Progenitor cell of endocrine pancreas (in vitro differentiated cells): Measurements from ENCODE around the gene PTPRC. TPM values are rescaled to one million over a fixed set of nuclear protein-coding genes. Genes with fewer than 3 reads are reported as not detected.

Source experiments
- DNase-seq: peaks from one replicate; pipeline ENCODE4 v3.0.0; 2021; ENCODE audit warnings: low spot score; ENCODE audit not compliant: unreplicated experiment
- H3K27ac Mint-ChIP-seq: 2 replicates; pipeline ENCODE4 v1.8.0; 2021; ENCODE audit warnings: mild to moderate bottlenecking, moderate library complexity, mixed read lengths
- H3K27me3 Mint-ChIP-seq: 2 replicates; pipeline ENCODE4 v1.8.0; 2021; ENCODE audit warnings: mixed read lengths
- H3K36me3 Mint-ChIP-seq: 2 replicates; pipeline ENCODE4 v1.8.0; 2022; ENCODE audit warnings: mixed read lengths; ENCODE audit not compliant: insufficient read depth
- H3K4me1 Mint-ChIP-seq: 2 replicates; pipeline ENCODE4 v1.8.0; 2021; ENCODE audit warnings: low read depth, mixed read lengths
- H3K4me3 Mint-ChIP-seq: 2 replicates; pipeline ENCODE4 v1.8.0; 2021; ENCODE audit warnings: low read depth, mild to moderate bottlenecking, moderate library complexity, mixed read lengths
- H3K9me3 Mint-ChIP-seq: 2 replicates; pipeline ENCODE4 v1.8.0; 2021; ENCODE audit warnings: low read depth, mixed read lengths
- CTCF ChIP-seq: fragments of 200-600 bp; sonication (generic); IDR thresholded peaks from one replicate; pipeline ENCODE4 v1.5.0; 2021; ENCODE audit warnings: antibody characterized with exemption, mild to moderate bottlenecking; ENCODE audit not compliant: unreplicated experiment
- total RNA-seq: library from RNA; stranded (reverse); gene quantifications from 2 replicates; pipeline ENCODE4 v1.2.1, GENCODE V29; 2021

PTPRC gene
- total RNA-seq, 1 donor from 2014 or later: not detected

GRCh38 chr1:198633675-198634121 lies 5.1 kb upstream of the PTPRC start:
- DNase-seq: no peak
- Mint-ChIP-seq H3K4me3 (no peak overlapping the region), H3K27me3 (no peaks in the 10 kb centered on the region), H3K9me3 (no peaks in the 10 kb centered on the region), H3K27ac (no peak overlapping the region), H3K4me1 (no peaks in the 10 kb centered on the region), H3K36me3 (no peaks in the 10 kb centered on the region)
- no peak for TF ChIP-seq CTCF

GRCh38 chr1:198635964-198636363 lies 2.9 kb upstream of the PTPRC start:
- Mint-ChIP-seq H3K4me1 (no peaks in the 10 kb centered on the region), H3K27me3 (no peaks in the 10 kb centered on the region), H3K4me3 (no peak overlapping the region), H3K27ac (no peak overlapping the region), H3K9me3 (no peaks in the 10 kb centered on the region), H3K36me3 (no peaks in the 10 kb centered on the region)
- no peak for DNase-seq
- TF ChIP-seq CTCF: no peak

- Mint-ChIP-seq H3K27ac (no peak overlapping the region), H3K36me3 (no peaks in the 10 kb centered on the region), H3K4me1 (no peaks in the 10 kb centered on the region), H3K9me3 (no peaks in the 10 kb centered on the region), H3K4me3 (no peak overlapping the region), H3K27me3 (no peaks in the 10 kb centered on the region)
- no peak for DNase-seq
- no peak for TF ChIP-seq CTCF
Measured at GRCh38 chr1:198636391-198636790, 2.4 kb upstream of the PTPRC start.

DNA sequence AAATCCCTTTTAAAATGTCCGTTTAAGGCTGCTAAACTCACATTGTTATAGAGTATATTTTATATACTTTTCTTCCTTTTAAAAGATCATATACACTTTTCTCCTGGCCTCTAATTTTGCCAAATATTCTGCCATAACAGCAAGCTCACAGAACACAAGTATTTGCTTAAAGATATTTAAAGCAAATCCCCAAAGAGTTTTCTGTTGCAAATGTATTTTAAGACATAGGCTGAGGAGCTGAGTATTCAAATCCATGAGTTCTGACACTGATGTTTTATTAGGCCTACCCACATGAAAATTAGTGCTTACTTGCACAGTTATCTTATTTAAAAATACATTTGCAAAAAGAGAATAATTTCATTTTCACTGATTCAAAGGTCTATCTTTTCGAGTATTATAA lies 1.7 kb upstream of the PTPRC start:
- Mint-ChIP-seq H3K4me3 (no peak overlapping the region), H3K36me3 (no peaks in the 10 kb centered on the region), H3K4me1 (no peaks in the 10 kb centered on the region), H3K27ac (no peak overlapping the region), H3K27me3 (no peaks in the 10 kb centered on the region), H3K9me3 (no peaks in the 10 kb centered on the region)
- no peak for DNase-seq
- no peak for TF ChIP-seq CTCF

DNA sequence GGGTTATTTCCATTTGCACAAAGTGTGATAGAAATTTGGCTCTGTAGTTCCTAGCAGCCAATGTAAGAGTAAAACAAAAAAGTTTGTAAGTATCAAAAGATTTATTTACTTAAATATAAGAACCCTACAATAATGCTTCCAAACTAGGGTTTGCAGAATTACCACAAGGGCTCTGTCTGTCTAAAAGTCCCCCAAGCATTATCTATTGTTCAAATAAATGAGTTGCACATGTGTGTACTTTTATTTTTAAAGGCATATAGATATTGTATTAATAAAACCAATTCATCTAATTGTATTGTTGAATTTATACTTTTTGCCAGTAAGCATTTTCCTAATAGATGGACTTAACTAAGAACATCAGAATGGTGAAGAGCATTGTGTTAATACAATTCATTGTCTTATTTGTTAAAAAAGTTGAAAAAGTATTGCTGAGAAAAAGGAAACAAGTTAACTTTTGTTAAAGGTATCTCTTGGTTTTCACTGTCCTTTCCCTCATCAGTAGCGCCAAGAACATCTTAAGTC lies 863 bp upstream of the PTPRC start:
- H3K9me3 Mint-ChIP-seq: no peaks in the 10 kb centered on the region
- DNase-seq: no peak
- H3K4me1 Mint-ChIP-seq: no peaks in the 10 kb centered on the region
- TF ChIP-seq CTCF: no peak
- no peaks in the 10 kb centered on the region for H3K36me3 Mint-ChIP-seq
- H3K4me3 Mint-ChIP-seq: no peak overlapping the region
- no peak overlapping the region for H3K27ac Mint-ChIP-seq
- no peaks in the 10 kb centered on the region for H3K27me3 Mint-ChIP-seq
